Stimulated activated naive CD8-positive, alpha-beta T cell treated with anti-CD3 and anti-CD28 coated beads, Interleukin-15, Interleukin-2, amounts not matched to agents 100 ng/mL and 50 ng/mL, for 24 hours (primary cell): ENCODE data around the gene KRT4.
"Not testable (repeated sequence)": the region's sequence is repeated elsewhere in the genome, so short reads cannot be mapped to it uniquely, and the experiment has no call there.

ENCODE experiments used
- H3K27ac Mint-ChIP-seq: one replicate; pipeline ENCODE4 v1.8.0; 2021; ENCODE audit warnings: mild to moderate bottlenecking, mixed read lengths
- H3K27me3 Mint-ChIP-seq: one replicate; pipeline ENCODE4 v1.8.0; 2021; ENCODE audit warnings: mixed read lengths
- H3K36me3 Mint-ChIP-seq: one replicate; pipeline ENCODE4 v1.8.0; 2021; ENCODE audit warnings: low read depth, mixed read lengths
- H3K4me1 Mint-ChIP-seq: one replicate; pipeline ENCODE4 v1.8.0; 2021; ENCODE audit warnings: low read depth, mixed read lengths
- H3K4me3 Mint-ChIP-seq: one replicate; pipeline ENCODE4 v1.8.0; 2021; ENCODE audit warnings: mild to moderate bottlenecking, mixed read lengths
- H3K9me3 Mint-ChIP-seq: one replicate; pipeline ENCODE4 v1.8.0; 2021; ENCODE audit warnings: mixed read lengths

Gene KRT4

DNA sequence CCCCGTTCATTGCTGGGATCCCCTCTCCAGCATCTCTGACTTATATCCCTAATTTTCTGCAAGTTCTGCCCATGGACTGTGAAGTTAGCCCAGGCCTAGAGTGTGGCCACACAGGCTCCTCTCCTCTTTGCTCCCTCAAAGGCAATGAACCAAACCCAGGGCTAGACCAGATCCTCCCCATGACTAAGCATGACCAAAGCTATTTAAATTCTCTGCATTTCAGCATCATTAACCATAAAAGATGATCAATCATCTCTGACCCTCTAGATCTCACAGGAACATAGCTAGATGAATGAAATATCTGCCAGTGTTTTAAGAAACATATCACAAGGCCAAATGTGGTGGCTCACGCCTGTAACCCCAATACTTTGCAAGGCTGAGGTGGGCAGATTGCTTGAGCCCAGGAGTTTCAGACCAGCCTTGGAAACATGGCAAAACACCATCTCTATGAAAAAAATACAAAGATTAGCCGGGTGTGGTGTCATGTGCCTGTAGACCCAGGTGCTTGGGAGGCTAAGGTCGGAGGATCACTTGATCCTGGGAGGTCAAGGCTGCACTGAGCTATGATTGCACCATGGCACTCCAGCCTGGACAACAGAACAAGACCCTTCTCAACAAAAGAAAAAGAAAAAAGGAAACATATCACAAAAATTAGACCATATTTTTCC is 15.8 kb downstream of the KRT4 start:
- Mint-ChIP-seq H3K4me1 (peaks cover 9% of the 10 kb centered on the region), H3K27me3 (no peaks in the 10 kb centered on the region), H3K27ac (no peak overlapping the region), H3K36me3 (no peaks in the 10 kb centered on the region), H3K9me3 (no peaks in the 10 kb centered on the region), H3K4me3 (no peak overlapping the region)

DNA sequence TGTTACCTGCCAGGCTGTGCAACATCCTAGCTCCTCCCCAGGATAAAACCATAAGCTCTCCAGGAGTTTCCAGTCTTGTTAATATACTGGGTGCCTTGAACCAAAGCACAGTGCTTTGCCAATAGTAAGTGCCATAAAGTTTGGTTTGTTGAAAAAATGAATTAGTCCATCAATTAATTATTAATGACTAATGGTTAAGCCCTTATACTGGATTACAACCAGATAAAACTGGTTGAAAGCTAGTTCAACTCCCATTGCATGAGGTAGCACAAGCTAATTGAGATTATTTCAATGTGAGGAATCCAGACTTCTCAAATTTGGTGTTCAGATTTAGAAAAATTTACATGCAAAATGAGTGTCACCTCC is 16.4 kb downstream of the KRT4 start:
- no peak overlapping the region for H3K4me3 Mint-ChIP-seq
- no peaks in the 10 kb centered on the region for H3K27me3 Mint-ChIP-seq
- H3K36me3 Mint-ChIP-seq = no peaks in the 10 kb centered on the region
- H3K4me1 Mint-ChIP-seq = peaks cover 12% of the 10 kb centered on the region
- no peak overlapping the region for H3K27ac Mint-ChIP-seq
- H3K9me3 Mint-ChIP-seq = no peaks in the 10 kb centered on the region

DNA sequence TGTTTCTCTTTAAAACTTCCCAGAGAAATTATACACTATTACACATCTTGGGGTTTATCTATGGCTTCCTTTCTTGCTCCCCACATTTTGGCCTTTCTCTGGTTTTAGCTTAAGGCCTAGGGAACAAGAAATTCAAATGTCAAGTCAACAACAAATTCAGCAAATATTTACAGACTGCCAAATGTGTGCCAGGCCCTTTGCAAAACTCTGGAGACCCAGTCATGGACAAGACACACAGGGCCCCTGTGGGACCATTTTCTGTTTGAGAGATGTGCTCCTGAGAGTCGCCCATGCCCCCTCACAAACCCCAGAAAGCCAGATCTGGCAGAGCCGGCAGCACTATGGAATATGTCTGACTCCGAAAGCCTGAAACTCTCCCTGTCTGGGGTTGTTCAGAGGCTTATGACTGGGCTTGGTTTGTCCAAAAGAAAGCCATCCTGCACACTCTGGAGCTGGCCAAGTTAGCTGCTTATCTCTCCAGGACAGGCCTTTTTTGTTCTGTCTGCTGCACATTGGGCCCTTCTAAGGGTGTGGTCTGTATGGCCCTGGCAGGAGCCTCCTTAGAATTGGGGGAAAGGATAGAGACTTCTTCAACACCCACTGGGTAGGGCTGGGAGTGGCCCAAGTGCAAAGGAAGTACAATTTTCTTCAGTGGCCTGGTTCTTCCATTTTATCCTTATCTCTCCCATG is 16.9 kb downstream of the KRT4 start:
- peaks cover 14% of the 10 kb centered on the region for H3K4me1 Mint-ChIP-seq
- H3K36me3 Mint-ChIP-seq = no peaks in the 10 kb centered on the region
- no peaks in the 10 kb centered on the region for H3K9me3 Mint-ChIP-seq
- H3K27me3 Mint-ChIP-seq = no peaks in the 10 kb centered on the region
- no peak overlapping the region for H3K4me3 Mint-ChIP-seq
- no peak overlapping the region for H3K27ac Mint-ChIP-seq

DNA sequence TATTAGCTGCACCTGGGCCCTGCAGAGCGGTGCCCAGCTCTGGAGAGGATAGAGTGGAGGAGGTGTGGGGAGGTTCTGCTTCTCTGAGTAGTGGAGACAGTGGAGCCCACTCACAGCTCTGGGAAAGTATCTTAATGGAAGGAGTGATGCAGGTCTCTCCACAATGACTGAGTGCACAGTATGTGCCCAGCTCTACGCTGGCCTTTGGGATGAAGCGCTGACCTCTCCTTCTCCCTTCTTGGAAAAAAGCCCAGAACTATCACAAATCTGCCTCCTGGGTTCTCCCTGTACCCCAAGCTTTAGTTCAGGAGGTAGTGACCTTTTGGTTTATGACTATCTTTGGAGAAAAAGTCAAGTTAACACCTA is 17.5 kb downstream of the KRT4 start:
- H3K27ac Mint-ChIP-seq = no peak overlapping the region
- peaks cover 20% of the 10 kb centered on the region for H3K4me1 Mint-ChIP-seq
- peaks cover 3% of the 10 kb centered on the region for H3K27me3 Mint-ChIP-seq
- no peak overlapping the region for H3K4me3 Mint-ChIP-seq
- H3K9me3 Mint-ChIP-seq = no peaks in the 10 kb centered on the region
- no peaks in the 10 kb centered on the region for H3K36me3 Mint-ChIP-seq

DNA sequence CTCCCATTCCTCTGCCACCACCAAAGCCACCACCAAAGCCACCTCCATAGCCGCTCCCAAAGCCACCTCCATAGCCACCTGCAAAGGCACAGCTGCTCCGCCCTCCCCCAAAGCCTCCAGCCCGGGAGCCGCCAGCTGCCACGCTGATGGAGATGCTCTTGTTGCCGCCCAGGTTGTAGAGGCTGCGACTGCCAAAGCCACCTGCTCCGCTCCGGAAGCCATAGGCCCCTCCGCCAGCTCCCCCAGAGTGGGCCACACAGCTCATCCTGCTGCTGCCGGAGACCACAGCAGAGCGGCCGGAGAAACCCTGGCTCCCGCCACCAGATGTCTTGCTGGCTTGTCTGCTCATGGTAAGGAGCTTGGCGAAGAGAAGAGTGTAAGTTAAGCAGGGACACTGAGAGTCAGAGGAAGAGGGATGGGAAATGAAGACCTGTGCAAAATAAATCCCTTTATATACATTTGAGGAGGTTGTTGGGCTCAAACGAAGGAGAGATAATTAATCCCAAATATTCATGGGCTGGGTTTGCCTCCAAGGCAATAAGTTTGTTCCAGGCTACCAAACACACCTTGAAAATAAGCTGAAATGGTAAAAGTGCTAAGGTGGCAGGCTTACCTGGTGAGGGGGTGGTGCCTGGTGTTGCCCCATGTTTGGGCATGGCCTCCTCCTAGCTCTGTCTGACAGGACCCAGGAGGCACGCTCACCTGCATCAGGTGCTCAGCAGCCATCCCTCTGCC is 18.1 kb downstream of the KRT4 start, which contains the start of gene KRT3:
KRT3 (minus strand) TSS at position 424 of the 735 bp plus-strand sequence; CDS start at position 349, 75 bp downstream.
- H3K4me3 Mint-ChIP-seq = no peak within 1 kb of the TSS
- H3K36me3 Mint-ChIP-seq = no peaks in the 10 kb centered on the region
- peaks cover 3% of the 10 kb centered on the region for H3K27me3 Mint-ChIP-seq
- H3K9me3 Mint-ChIP-seq = no peaks in the 10 kb centered on the region
- peaks cover 21% of the 10 kb centered on the region for H3K4me1 Mint-ChIP-seq
- H3K27ac Mint-ChIP-seq = no peak within 1 kb of the TSS

DNA sequence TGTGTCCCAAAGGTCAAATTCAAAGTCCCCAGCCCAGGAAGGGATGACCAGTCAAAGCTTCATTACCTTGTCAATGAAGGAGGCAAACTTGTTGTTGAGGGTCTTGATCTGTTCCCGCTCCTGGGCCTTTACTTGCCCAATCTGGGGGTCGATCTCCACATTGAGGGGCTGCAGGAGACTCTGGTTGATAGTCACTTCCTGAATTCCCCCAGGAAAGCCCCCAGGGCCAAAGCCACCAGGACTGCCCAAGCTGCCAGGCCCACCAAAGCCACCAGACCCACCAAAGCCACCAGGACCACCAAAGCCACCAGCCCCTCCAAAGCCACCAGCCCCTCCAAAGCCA is 18.6 kb downstream of the KRT4 start:
- H3K4me3 Mint-ChIP-seq, H3K9me3 Mint-ChIP-seq, H3K27me3 Mint-ChIP-seq, H3K36me3 Mint-ChIP-seq, H3K27ac Mint-ChIP-seq: not testable (repeated sequence)
- H3K4me1 Mint-ChIP-seq = peaks cover 25% of the 10 kb centered on the region

DNA sequence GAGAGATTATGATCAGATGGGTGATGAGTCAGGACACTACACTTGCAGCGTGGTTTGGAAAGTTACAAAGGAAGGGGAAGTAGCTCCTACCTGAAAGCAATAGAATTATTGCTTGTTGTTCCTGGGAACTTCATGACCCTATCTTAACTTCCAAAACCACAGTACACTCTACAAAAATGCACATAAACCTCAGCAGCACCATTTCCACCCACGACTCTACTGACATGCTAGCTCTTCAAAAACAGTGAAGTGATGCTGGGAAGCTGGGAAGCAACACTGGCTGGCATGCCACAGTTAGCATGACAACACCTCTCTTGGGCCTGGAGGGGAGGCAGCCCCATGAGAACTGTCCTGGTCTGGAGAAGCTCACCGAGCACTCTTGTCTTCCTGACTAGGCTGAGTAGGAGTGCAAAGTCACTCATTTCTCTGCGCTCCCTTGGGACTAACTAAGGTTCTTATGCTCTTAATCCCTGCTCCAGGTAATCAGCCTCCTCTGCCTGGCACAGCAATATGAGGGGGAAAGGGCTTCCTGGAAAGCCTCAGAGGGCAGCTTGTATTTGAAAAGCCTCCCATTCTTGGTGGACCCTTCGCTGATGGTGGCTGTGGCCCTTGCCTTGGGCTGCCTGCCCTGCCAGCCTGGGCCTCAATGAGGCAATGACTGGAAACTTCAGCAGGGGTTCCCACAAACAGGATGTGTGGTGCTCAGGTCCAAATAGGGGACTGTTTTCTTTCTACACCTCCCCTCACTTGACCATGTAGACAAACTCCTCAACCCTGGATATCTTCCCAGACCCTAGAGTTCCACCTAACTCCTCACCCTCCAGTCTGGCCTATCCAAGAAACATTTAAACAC is 19.2 kb downstream of the KRT4 start:
- Mint-ChIP-seq H3K4me3 (no peak overlapping the region), H3K36me3 (no peaks in the 10 kb centered on the region), H3K27me3 (peaks cover 10% of the 10 kb centered on the region), H3K4me1 (peaks cover 27% of the 10 kb centered on the region), H3K9me3 (no peaks in the 10 kb centered on the region), H3K27ac (no peak overlapping the region)

DNA sequence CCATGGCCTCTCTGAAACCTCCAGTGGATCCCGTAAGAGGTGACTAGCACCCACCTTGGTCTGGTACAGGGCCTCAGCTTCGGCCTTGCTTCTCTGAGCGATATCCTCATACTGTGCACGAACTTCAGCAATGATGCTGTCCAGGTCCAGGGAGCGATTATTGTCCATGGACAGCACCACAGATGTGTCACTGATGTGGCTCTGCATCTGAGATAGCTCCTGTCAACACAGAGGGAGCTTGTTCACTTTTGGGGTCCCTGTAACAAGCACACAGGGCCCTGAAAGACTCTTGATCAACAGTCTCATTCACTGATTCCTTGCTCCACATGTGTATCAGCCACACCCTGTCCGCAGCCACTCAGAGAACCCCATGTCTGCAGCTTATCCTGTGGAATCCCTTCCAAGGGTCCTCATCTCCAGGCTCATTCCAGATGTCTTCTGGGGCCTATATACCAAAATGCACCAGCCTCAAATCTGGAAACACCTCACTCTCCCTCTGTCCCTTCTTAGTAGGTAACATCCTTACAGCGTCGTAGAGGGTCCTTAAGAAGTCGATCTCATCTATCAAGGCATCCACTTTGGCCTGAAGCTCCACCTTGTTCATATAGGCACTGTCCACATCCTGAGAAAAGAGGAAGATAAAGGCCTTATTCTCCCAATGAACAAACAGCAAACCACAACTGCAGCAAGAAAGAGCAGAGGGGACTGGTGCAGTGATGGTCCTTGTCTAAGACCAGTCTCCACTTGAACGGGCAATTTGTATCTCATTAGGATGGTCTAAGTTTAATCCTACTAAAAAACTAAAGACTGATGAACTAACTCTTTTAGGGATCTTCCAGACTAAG is 21.5 kb downstream of the KRT4 start:
- Mint-ChIP-seq H3K9me3 (no peaks in the 10 kb centered on the region), H3K36me3 (no peaks in the 10 kb centered on the region), H3K4me3 (no peak overlapping the region), H3K27me3 (peaks cover 25% of the 10 kb centered on the region), H3K27ac (no peak overlapping the region), H3K4me1 (peaks cover 27% of the 10 kb centered on the region)

DNA sequence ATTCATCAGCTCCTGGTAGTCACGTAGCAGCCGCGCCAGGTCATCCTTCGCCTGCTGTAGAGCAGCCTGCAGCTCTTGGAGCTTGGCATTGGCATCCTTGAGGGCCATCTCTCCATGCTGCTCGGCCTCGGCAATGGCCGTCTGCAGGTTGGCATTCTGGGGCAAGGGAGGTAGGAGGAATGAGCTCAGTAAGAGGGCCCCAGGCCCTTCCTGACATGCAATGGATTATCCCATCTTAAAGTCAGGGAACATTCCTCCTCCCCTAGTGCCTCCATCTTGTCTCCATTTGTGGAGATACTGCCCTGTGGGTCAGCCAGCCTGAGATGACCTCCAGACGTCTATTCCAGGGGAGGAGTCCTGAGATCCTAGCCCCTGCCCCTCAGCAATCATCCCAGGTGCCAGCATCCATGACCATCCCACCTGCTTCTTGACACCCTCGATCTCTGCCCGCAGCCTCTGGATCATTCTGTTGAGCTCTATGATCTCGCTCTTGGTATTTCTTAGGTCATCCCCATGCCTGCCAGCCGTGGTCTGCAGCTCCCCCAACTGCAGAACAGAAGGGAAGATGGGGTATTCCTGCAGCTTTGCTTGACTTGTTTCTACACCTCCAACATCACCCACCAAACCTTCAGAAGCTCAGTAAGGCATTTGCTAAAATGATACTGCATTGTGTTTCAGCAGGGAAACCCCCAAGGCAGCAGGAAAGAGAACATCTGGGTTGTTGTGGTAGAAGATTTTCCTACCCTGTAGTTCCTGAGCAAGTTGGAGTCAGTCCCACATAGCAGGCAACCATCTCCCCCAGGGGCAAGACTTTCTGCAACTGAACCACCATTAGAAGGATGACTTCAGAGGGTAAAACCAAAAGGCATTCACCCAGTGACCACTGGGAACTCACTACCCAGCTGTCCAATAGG is 22.4 kb downstream of the KRT4 start:
- Mint-ChIP-seq H3K9me3 (no peaks in the 10 kb centered on the region), H3K36me3 (no peaks in the 10 kb centered on the region), H3K4me1 (peaks cover 27% of the 10 kb centered on the region), H3K27ac (no peak overlapping the region), H3K27me3 (peaks cover 25% of the 10 kb centered on the region), H3K4me3 (no peak overlapping the region)

DNA sequence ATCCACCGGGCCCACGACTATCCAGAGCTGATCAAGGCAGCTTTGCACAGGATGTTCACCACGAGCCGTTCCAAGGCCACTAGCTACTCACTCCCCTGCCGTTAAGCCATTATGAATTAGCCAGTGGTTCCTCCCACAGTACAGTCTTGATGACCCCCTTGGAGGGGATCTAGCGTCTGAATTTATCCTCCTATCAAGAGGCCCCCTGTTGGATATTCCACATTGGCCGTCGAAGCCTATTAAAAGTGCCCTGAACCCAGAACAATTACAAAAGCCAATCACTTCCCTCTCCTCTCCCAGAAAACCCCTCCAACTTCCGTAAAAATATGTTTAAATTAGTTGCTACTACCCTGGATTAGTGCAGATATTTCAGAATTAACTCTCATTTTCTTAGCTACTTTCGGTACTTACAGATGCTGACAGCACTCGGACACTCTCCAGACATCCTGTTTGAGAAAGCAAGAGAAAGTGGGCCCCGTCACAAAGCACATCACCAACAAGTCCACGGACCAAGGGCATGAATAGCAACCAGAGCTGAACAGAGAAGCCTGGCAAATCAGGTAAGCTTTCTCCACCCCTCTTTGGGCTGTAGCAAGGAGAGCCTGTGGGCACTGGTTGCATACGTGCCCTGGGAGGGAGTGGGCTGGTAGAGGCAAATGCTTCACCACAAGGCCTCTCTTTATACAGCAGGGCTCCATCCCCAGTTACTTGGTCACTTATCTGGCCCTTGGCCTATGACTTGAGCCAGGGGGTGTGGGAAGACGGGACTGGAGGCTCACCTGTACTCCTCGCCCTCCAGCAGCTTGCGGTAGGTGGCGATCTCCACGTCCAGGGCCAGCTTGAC is 23.3 kb downstream of the KRT4 start:
- Mint-ChIP-seq H3K9me3 (no peaks in the 10 kb centered on the region), H3K4me1 (peaks cover 27% of the 10 kb centered on the region), H3K4me3 (no peak overlapping the region), H3K27ac (no peak overlapping the region), H3K27me3 (peaks cover 25% of the 10 kb centered on the region), H3K36me3 (no peaks in the 10 kb centered on the region)

DNA sequence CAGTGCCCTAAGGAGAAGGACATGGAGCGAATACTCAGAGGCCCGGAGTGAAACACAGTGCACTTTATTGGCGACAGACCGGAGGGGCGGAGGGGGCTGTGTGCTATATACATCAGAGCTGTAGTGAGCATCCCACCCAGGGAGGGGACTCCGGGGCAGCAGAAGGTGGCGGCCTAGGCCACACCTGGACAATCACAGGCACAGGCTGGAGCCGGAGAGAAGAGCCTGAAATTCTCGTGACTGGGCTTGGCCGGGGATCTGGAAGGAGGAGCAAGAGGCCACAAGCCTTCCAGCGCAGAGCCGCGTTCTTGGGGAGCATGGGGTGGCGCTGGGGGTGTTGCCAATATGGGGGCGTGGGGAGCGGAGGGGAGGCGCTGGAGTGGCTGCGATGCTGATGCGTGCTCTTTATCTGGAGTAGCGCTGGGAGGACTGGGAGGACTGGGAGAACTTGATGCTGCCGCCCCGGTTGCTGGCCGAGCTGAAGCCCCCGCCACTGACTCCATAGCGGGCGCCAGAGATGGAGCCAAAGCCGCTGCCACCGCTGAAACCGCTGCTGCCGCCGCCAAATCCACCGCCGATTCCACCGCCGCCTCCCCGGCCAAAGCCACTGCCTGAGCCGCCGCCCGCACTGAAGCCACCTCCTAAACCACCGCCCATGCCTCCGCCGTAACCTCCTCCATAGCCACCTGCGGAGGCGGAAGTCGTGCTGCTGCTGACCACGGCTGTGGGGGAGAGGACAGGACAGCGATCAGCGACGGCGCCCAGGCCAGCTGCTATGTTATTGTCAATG is 24.1 kb downstream of the KRT4 start:
- Mint-ChIP-seq H3K4me3 (no peak overlapping the region), H3K27ac (no peak overlapping the region), H3K9me3 (no peaks in the 10 kb centered on the region), H3K4me1 (peaks cover 27% of the 10 kb centered on the region), H3K27me3 (peaks cover 25% of the 10 kb centered on the region), H3K36me3 (no peaks in the 10 kb centered on the region)

DNA sequence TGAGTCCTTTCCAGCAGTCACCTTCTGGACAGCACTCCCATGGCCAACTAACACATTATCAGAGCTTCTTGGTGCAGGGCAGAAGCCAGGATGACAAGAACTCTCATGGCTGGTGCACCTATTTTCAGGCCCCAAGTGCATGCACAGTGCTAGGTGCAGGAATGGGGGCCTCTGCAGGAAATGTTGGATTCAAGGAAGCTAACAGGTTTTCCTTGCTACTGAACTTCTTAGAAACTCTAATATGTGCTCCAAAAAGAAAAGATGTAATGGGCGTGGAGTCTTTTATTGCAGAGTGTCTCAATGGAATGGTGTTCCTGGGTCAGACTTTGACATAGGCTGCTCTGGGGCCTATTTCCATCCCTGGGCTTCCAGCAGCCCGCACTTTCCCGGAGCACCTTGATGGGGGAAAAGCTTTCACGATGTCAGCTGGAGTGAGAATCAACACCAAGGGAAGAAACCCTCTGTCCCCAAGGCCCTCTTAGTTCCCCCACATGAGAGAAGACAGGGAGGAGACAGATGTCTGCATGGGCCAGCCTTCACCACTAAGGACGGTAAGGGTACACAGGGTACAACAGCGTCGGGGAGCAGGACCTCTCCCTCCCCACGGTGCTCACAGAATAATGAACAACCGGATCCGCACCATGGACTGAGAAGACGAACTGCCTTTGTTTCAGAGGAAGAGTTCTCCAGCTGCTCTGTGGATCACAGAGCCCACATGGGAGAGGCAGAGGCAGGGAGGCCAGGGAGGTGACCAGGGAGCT is 24.9 kb downstream of the KRT4 start:
- H3K4me3 Mint-ChIP-seq = no peak overlapping the region
- H3K4me1 Mint-ChIP-seq = peaks cover 20% of the 10 kb centered on the region
- peaks cover 26% of the 10 kb centered on the region for H3K27me3 Mint-ChIP-seq
- H3K9me3 Mint-ChIP-seq = no peaks in the 10 kb centered on the region
- H3K27ac Mint-ChIP-seq = no peak overlapping the region
- H3K36me3 Mint-ChIP-seq = no peaks in the 10 kb centered on the region
